Adrenal gland (tissue), 12 donors: ENCODE results near the gene TDRD10. TPM values are rescaled to one million over a fixed set of nuclear protein-coding genes. Genes with fewer than 3 reads are reported as not detected.
A peak's percentile ranks its signal among the peaks of the same experiment; 100 is the strongest.

Source experiments
- DNase-seq, 7 donors: peaks; one replicate each; pipeline ENCODE4 v3.0.0-alpha.2; 2019 to 2020
- H3K27ac ChIP-seq, 5 donors: fragments of 200-600 bp; sonication (generic) in 4 of 5; 1 replicate in 3 of 5; 2 replicates in 2 of 5; pipeline versions ENCODE4 v1.5.1 to v1.8.0; 2016 to 2020; ENCODE audit warnings: mild to moderate bottlenecking in 1 of 5
- H3K27me3 ChIP-seq: fragments of 200-600 bp; 2 replicates; pipeline ENCODE4 v1.8.0; 2021
- H3K36me3 ChIP-seq, 2 donors: fragments of 200-600 bp; replicated peaks in 1 of 2; 1 replicate in 1 of 2; 2 replicates in 1 of 2; pipeline versions ENCODE4 v1.5.1 to v1.8.0; 2018 to 2022
- H3K4me1 ChIP-seq, 2 donors: fragments of 200-600 bp; replicated peaks in 1 of 2; 1 replicate in 1 of 2; 2 replicates in 1 of 2; pipeline versions ENCODE4 v1.5.1 to v1.8.0; 2018 to 2021
- H3K4me3 ChIP-seq, 4 donors: fragments of 200-600 bp; sonication (generic) in 3 of 4; one replicate each; pipeline ENCODE4 v1.5.1; 2016 to 2018
- H3K9me3 ChIP-seq, 3 donors: fragments of 200-600 bp; sonication (generic) in 1 of 3; replicated peaks in 1 of 3; 1 replicate in 2 of 3; 2 replicates in 1 of 3; pipeline versions ENCODE4 v1.5.1 to v1.8.0; 2016 to 2021
- POLR2A ChIP-seq, 2 donors: fragments of 450-650 bp; IDR thresholded peaks; one replicate each; pipeline ENCODE4 v1.6.1; 2017; ENCODE audit warnings: antibody characterized with exemption in 2 of 2, mild to moderate bottlenecking in 2 of 2, moderate library complexity in 1 of 2
- WGBS, 4 donors: extraction: QIAGEN DNeasy Blood & Tissue Kit in 2 of 4; methylation state at CpG; one replicate each; pipeline versions ENCODE4 v1.1.5 to v1.1.7; 2013 to 2017; 5-methylcytosine and 5-hydroxymethylcytosine counted together
- intact Hi-C, 2 donors: fragments of 100-400 bp; cut with DNase I; formaldehyde crosslinking; loops; one replicate each; pipeline versions ENCODE4 v1.14.1 to v1.15.0; 2022 to 2023
- polyA plus RNA-seq, 3 donors: library from polyadenylated mRNA; stranded (reverse); fragments of 200-250 nt in 2 of 3; fragments of 350-450 nt in 1 of 3; fragmentation: Illumina TruSeq in 1 of 3; extraction: RNeasy Lipid Tissue Mini Kit (QIAGEN cat#74804) in 1 of 3; gene quantifications; one replicate each; pipeline ENCODE4 v1.2.3, GENCODE V29; 2013 to 2014
- total RNA-seq, 9 donors: library from RNA; depleted of rRNA in 4 of 9; stranded (reverse); fragments of >200 nt in 4 of 9; fragments of 120-200 nt in 1 of 9; fragmentation: NEBNext Ultra II Directional in 1 of 9; extraction: Animal tissue kit (Norgen Biotek cat#: 25700) in 1 of 9; gene quantifications; one replicate each; pipeline versions ENCODE4 v1.1.0 to v1.2.4, GENCODE V29; 2013 to 2023
- TF ChIP-seq, protein P1 (sequence below), 6 experiments: fragments of 450-650 bp in 4 of 6; fragments of 200-600 bp in 2 of 6; sonication (generic) in 1 of 6; IDR thresholded peaks; 1 replicate in 5 of 6; 2 replicates in 1 of 6; pipeline versions ENCODE4 v1.5.1 to v1.8.0; 2016 to 2021; ENCODE audit warnings: antibody characterized with exemption in 6 of 6, mild to moderate bottlenecking in 2 of 6, moderate library complexity in 1 of 6
- donor health status: healthy with polysubstance abuse.
- donor health status: Bipolar disorder and iron deficiency.
- donor health status: DM: yes; HTN: yes; CAD: no.
- donor health status: DM: no; HTN: no; CAD: no.
- donor health status: DM: no; HTN: no; CAD: no.
- donor health status: DM: yes; HTN: yes; CAD: no.

Gene TDRD10
- total and polyA plus RNA-seq, 12 donors, result 0.55 to 24.9 (median 3.6) TPM; not detected in 1

DNA sequence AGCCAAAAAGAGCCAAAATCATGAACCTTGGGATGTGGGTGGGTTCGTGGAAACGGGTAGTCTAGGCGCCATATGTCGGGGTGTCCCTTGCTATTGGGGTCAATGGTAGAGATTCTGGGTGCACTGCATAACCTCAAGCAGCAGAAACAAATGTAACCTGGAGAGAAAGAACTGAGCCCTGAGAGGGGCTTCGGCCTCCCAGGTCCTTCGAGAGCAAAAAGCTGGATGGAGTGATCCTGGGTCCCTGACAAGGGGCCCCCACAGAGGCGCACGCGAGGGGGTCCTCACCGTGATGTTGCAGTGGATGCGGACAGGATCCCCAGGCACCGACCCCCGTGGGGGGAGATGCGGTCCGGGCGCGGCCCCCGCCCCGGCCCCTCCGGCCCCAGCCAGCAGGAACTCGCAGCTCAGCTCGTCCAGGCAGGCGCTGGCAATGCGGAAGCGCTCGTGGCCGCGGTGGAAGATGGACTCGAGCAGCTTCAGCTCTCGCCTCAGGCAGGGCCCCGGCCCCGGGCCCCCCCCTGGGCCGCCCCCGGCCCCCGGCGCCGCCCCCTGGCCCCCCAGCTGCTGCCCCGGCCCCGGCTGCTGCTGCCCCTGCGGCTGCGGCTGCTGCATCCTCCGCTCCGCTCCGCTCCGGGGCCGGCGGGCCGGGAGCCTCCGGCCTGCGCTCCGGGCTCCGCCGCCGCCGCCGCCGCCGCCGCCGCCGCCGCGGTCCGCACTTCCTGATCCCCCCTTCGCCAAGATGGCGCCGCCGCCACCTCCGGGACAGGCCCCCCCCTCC, 56.1 kb downstream of the TDRD10 start, which contains the start of gene UBE2Q1:
Gene UBE2Q1, minus strand, starts transcription at position 724 of the 781 bp plus-strand sequence. Its CDS starts 109 bp downstream, at position 615.
- WGBS, 4 donors, result 1% methylated on average over 9 to 62 of the region's 69 CpGs
- Histone ChIP-seq H3K27ac (peak within 1 kb of the TSS; percentile 40 to 98 (median 94)), H3K9me3 (no peaks in the 10 kb centered on the region), H3K27me3 (no peaks in the 10 kb centered on the region), H3K36me3 (peaks cover 0 to 27% of the 10 kb centered on the region in 2 donors), H3K4me3 (peak within 1 kb of the TSS in 3 of 4 donors; percentile 49 to 94 (median 75)), H3K4me1 (peaks cover 17 to 32% of the 10 kb centered on the region in 2 donors)
- intact Hi-C loops, result loop anchor here in 1 of 2 donors (5.0 kb wide), 1 partner anchor 66 kb away; no protein-coding TSS in a partner anchor
- DNase-seq, result peak; percentile 41 to 77 (median 55)
- TF ChIP-seq, protein P1, sequence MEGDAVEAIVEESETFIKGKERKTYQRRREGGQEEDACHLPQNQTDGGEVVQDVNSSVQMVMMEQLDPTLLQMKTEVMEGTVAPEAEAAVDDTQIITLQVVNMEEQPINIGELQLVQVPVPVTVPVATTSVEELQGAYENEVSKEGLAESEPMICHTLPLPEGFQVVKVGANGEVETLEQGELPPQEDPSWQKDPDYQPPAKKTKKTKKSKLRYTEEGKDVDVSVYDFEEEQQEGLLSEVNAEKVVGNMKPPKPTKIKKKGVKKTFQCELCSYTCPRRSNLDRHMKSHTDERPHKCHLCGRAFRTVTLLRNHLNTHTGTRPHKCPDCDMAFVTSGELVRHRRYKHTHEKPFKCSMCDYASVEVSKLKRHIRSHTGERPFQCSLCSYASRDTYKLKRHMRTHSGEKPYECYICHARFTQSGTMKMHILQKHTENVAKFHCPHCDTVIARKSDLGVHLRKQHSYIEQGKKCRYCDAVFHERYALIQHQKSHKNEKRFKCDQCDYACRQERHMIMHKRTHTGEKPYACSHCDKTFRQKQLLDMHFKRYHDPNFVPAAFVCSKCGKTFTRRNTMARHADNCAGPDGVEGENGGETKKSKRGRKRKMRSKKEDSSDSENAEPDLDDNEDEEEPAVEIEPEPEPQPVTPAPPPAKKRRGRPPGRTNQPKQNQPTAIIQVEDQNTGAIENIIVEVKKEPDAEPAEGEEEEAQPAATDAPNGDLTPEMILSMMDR (IDR thresholded peaks at IDR 0.05), result no peak
- TF ChIP-seq POLR2A (IDR thresholded peaks at IDR 0.05), result peak in 1 of 2 donors; percentile 34

DNA sequence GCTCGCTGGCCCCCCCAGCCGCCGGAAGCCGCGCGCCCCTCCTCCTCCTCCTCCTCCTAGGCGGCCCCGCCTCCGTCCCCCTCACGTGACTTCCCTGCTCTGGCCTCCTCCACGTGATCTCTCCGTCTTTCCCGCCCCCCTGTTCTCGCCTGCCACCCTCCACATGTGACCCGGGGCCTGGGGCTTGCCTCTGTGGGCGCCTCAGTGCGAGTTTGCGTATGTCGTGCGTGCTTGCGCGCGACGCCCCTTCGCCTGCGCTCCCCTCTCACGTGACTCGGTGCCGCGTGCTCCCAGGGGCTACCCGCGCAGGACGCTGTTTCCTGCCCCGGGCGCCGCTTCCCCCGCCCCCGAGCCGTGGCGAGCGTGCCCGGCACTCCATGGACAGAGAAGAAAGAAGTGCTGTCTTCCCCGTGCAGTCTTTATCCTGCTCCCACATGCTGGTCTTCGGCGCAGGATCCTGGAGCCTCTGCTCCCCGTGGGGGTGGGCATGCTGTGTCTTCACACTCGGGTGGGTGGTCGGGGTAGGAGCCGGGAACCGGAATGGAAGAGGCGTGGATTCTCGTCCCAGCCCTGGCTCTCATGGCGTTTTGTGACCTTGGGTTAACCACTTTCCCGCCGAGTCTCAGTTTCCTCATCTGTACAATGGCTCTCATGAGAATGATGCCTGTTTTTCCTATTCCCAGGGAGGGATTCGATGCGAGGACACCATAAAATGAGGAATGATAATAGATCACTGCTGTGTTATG, 56.9 kb downstream of the TDRD10 start:
- Histone ChIP-seq H3K4me1 (peaks cover 17 to 28% of the 10 kb centered on the region in 2 donors), H3K4me3 (peak overlapping the region in 2 of 4 donors; percentile 38 to 94), H3K36me3 (peaks cover 0 to 19% of the 10 kb centered on the region in 2 donors), H3K27me3 (no peaks in the 10 kb centered on the region), H3K27ac (peak overlapping the region; percentile 40 to 98 (median 94)), H3K9me3 (no peaks in the 10 kb centered on the region)
- intact Hi-C loops, result loop anchor here in 1 of 2 donors (5.0 kb wide), 1 partner anchor 67 kb away; no protein-coding TSS in a partner anchor
- 0 to 1% (median 0%) methylated on average over 6 to 57 of the region's 57 CpGs for WGBS, 4 donors
- peak; percentile 99 to 100 (median 100) for DNase-seq
- peak; percentile 38 to 50 for TF ChIP-seq POLR2A (IDR thresholded peaks at IDR 0.05)
- TF ChIP-seq, protein P1 (IDR thresholded peaks at IDR 0.05), result no peak

DNA sequence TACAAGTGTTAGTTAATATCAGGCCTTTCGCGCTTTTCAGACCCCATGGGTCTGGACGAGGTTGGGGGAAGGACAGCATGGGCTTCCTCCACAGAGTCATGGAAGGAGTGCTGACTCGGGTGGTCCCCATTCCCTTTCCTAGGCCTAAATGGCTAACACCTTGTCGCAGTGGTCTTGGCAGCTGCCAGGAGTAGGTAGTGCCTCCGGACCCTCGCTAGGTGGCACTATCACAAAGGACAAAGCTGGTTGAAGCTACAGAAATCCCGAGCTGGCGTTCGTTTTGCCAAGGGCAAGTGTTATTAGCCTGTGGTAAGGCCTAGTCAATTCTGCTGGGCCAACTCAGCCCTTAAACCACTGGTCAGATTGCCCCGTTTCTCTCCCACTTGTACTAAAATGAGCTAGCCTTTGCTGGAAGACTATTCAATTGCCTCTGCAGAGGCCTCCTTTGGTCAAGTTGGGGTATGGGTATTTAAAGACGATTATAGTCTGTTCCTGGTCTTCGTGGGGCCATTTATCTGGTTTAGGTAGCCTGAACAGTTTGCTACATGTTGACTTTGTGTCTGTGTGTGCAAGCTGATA, 57.5 kb downstream of the TDRD10 start:
- DNase-seq, result peak; percentile 91 to 97 (median 94)
- H3K4me1 ChIP-seq, result peaks cover 17 to 28% of the 10 kb centered on the region in 2 donors
- intact Hi-C loops, result loop anchor here (5.0 to 10.0 kb wide), 3 partner anchors 67 to 318 kb away; no protein-coding TSS in a partner anchor
- 10 to 14% (median 12%) methylated on average over 10 to 13 of the region's 13 CpGs for WGBS, 4 donors
- H3K36me3 ChIP-seq, result peaks cover 0 to 13% of the 10 kb centered on the region in 2 donors
- TF ChIP-seq, protein P1 (IDR thresholded peaks at IDR 0.05), result peak; percentile 82 to 98 (median 97)
- no peak for TF ChIP-seq POLR2A (IDR thresholded peaks at IDR 0.05)
- H3K27ac ChIP-seq, result peak overlapping the region; percentile 40 to 98 (median 94)
- H3K9me3 ChIP-seq, result no peaks in the 10 kb centered on the region
- H3K4me3 ChIP-seq, result peak overlapping the region in 2 of 4 donors; percentile 38 to 94
- H3K27me3 ChIP-seq, result no peaks in the 10 kb centered on the region
